ENCODE results near the gene CAAP1. TPM values are rescaled to one million over a fixed set of nuclear protein-coding genes. Genes with fewer than 3 reads are reported as not detected.

The CAAP1 gene
- total and polyA plus RNA-seq, 10 of the 15 experiments (the other 5 are each of a cell fraction or from before 2014, with no cell fraction given) = 11.0 to 27.5 (median 20.5) TPM

DNA sequence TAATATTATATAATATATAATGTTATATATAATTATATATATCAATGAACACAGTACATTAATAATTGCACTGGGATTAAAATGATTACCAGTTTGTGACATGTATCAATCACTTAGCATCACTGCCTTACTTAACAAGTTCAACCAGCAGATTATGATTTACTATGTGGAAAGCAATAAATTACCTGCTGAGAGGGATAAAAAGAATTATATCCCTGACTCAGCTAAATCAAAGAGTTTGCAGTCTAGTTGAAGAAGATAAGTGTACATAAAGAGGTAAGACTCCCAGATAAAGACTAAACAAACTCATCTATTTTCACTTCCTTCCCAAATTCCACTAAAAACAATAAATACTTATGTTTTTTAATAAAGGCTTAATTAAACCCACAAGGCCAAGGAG is 43.2 kb upstream of the CAAP1 start (continued):
- no peak for TF ChIP-seq HDAC2 (IDR thresholded peaks at IDR 0.05)
- TF ChIP-seq PAX8 (IDR thresholded peaks at IDR 0.05) = no peak
- no peak for TF ChIP-seq GATAD2B (conservative IDR thresholded peaks at IDR 0.05; ENCODE audit: low read depth)
- TF ChIP-seq RAD51 (IDR thresholded peaks at IDR 0.05) = no peak
- no peak for TF ChIP-seq TCF7 (IDR thresholded peaks at IDR 0.05; ENCODE audit: borderline replicate concordance)

DNA sequence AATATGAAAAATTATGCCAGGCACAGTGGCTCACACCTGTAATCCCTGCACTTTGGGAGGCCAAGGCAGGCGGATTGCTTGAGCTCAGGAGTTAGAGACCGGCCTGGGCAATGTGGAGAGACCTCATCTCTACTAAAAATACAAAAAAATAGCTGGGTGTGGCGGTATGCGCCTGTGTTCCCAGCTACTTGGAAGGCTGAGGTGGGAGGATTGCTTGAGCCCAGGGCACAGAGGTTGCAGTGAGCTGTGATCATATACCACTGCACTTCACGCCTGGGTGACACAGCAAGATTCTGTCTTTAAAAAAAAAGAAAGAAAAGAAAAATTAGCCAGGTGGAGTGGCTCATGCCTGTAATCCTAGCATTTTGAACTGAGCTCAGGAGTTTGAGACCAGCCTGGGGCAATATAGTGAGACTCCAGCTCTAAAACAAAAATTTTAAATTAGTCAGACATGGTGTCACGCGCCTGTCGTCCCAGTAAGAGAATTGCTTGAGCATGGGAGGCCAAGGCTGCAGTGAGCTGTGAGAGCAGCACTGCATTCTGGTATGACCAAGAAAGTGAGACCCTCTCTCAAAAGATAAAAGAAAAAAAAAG is 36.4 kb upstream of the CAAP1 start:
- WGBS (ENCODE audit: insufficient coverage, insufficient replicate concordance, low lambda C conversion rate, missing lambda C conversion rate) = 97% methylated on average over 8 of the region's 8 CpGs
- in situ Hi-C loops (cut with MboI) (no loop called here), intact Hi-C loops (cut with micrococcal nuclease; ENCODE audit: unreplicated experiment) (no loop called here)
- ChIA-PET RAD21 (ENCODE audit: unreplicated experiment) (interaction anchor here (1.4 kb wide), 1 partner anchor 15 kb away, joined by 3 read pairs; no protein-coding TSS in a partner anchor), SMC1A (ENCODE audit: uncharacterized antibody, unreplicated experiment) (interaction anchor here (1.1 to 2.2 kb wide), 5 partner anchors 27 to 183 kb away, joined by 3 to 4 read pairs (median 3); partner anchors contain the start of gene IFT74), POLR2A (interaction anchor here (0.6 to 1.5 kb wide), 3 partner anchors 24 to 82 kb away, joined by 4 to 5 read pairs (median 4); partner anchors contain the start of gene CAAP1), CTCF (interaction anchor here (0.8 to 1.1 kb wide), 2 partner anchors 16 to 46 kb away, joined by 4 to 7 read pairs; no protein-coding TSS in a partner anchor)
- ATAC-seq (no peak), FAIRE-seq (no peak), DNase-seq (ENCODE audit: low read depth, low spot score) (no peak)
- Histone ChIP-seq H3K27me3 (replicated peaks in 1 of 2; ENCODE audit: control insufficient read depth in 2 of 2, insufficient read depth in 2 of 2, low read length in 1 of 2) (no peaks in the 10 kb centered on the region), H3K36me3 (ENCODE audit: control insufficient read depth in 2 of 2, insufficient read depth in 2 of 2, low read length in 1 of 2) (peaks cover 2 to 18% of the 10 kb centered on the region in 2 experiments), H2AFZ (ENCODE audit: control insufficient read depth, low read depth, low read length) (no peak overlapping the region), H4K20me1 (ENCODE audit: control insufficient read depth, insufficient read depth) (no peaks in the 10 kb centered on the region), H3K79me2 (ENCODE audit: control insufficient read depth, insufficient read depth, low read length) (peaks cover 1% of the 10 kb centered on the region; the same call in 1 of the 2 replicates), H3K4me3 (no peak overlapping the region), H3K4me1 (ENCODE audit: control insufficient read depth, insufficient read depth, low read length) (no peaks in the 10 kb centered on the region), H3K4me2 (ENCODE audit: control insufficient read depth, insufficient read depth) (no peak overlapping the region), H3K9me3 (replicated peaks; ENCODE audit: control insufficient read depth, insufficient read depth, low read length) (no peaks in the 10 kb centered on the region), H3K9ac (ENCODE audit: control insufficient read depth, insufficient read depth, low read length) (no peak overlapping the region), H3K27ac (ENCODE audit: control insufficient read depth, insufficient read depth) (no peak overlapping the region)
- no TSS peak for BruUV-seq (replicated peaks)
- TF ChIP-seq RAD51 (IDR thresholded peaks at IDR 0.05) = no peak
- TF ChIP-seq HDAC6 (IDR thresholded peaks at IDR 0.05; ENCODE audit: unreplicated experiment) = no peak
- TF ChIP-seq CREM (IDR thresholded peaks at IDR 0.05; ENCODE audit: low read depth) = no peak
- TF ChIP-seq, protein P1, sequence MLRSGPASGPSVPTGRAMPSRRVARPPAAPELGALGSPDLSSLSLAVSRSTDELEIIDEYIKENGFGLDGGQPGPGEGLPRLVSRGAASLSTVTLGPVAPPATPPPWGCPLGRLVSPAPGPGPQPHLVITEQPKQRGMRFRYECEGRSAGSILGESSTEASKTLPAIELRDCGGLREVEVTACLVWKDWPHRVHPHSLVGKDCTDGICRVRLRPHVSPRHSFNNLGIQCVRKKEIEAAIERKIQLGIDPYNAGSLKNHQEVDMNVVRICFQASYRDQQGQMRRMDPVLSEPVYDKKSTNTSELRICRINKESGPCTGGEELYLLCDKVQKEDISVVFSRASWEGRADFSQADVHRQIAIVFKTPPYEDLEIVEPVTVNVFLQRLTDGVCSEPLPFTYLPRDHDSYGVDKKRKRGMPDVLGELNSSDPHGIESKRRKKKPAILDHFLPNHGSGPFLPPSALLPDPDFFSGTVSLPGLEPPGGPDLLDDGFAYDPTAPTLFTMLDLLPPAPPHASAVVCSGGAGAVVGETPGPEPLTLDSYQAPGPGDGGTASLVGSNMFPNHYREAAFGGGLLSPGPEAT (IDR thresholded peaks at IDR 0.05; ENCODE audit: low read depth) = no peak
- TF ChIP-seq HDGF (IDR thresholded peaks at IDR 0.05) = no peak
- TF ChIP-seq TBL1XR1 (IDR thresholded peaks at IDR 0.05; ENCODE audit: low read depth, low read length) = no peak
- TF ChIP-seq SMAD1 (IDR thresholded peaks at IDR 0.05; ENCODE audit: low read depth, partially characterized antibody) = no peak
- TF ChIP-seq, protein P2, sequence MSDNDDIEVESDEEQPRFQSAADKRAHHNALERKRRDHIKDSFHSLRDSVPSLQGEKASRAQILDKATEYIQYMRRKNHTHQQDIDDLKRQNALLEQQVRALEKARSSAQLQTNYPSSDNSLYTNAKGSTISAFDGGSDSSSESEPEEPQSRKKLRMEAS (IDR thresholded peaks at IDR 0.05; ENCODE audit: low read depth, low read length) = no peak
- TF ChIP-seq MYB (IDR thresholded peaks at IDR 0.05; ENCODE audit: borderline replicate concordance, low read depth, low read length) = no peak
- TF ChIP-seq SMAD5 (IDR thresholded peaks at IDR 0.05; ENCODE audit: low read depth) = no peak
- TF ChIP-seq EED (IDR thresholded peaks at IDR 0.05; ENCODE audit: low read depth) = no peak
- no peak for TF ChIP-seq PAX8 (IDR thresholded peaks at IDR 0.05)
- TF ChIP-seq YY1 (IDR thresholded peaks at IDR 0.05; ENCODE audit: low read depth, low read length) = no peak
- TF ChIP-seq TAF1 (IDR thresholded peaks at IDR 0.05; ENCODE audit: borderline replicate concordance, low read depth, low read length) = no peak
- TF ChIP-seq, protein P3, sequence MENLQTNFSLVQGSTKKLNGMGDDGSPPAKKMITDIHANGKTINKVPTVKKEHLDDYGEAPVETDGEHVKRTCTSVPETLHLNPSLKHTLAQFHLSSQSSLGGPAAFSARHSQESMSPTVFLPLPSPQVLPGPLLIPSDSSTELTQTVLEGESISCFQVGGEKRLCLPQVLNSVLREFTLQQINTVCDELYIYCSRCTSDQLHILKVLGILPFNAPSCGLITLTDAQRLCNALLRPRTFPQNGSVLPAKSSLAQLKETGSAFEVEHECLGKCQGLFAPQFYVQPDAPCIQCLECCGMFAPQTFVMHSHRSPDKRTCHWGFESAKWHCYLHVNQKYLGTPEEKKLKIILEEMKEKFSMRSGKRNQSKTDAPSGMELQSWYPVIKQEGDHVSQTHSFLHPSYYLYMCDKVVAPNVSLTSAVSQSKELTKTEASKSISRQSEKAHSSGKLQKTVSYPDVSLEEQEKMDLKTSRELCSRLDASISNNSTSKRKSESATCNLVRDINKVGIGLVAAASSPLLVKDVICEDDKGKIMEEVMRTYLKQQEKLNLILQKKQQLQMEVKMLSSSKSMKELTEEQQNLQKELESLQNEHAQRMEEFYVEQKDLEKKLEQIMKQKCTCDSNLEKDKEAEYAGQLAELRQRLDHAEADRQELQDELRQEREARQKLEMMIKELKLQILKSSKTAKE (IDR thresholded peaks at IDR 0.05; ENCODE audit: low read depth, poor library complexity, severe bottlenecking) = no peak
- no peak for TF ChIP-seq RAD21 (IDR thresholded peaks at IDR 0.05; ENCODE audit: insufficient read depth, low read depth, low read length)
- TF ChIP-seq ZNF24 (IDR thresholded peaks at IDR 0.05) = no peak
